Esophagus (tissue), 2 donors: Measurements from ENCODE around the gene SLC16A6. TPM values are rescaled to one million over a fixed set of nuclear protein-coding genes. Genes with fewer than 3 reads are reported as not detected.
A peak's percentile ranks its signal among the peaks of the same experiment; 100 is the strongest.
"Not testable (repeated sequence)": the region's sequence is repeated elsewhere in the genome, so short reads cannot be mapped to it uniquely, and the experiment has no call there.

Source experiments
- H3K27ac ChIP-seq, 2 donors: one replicate each; pipeline ENCODE4 v1.5.1; 2013; ENCODE audit warnings: low read depth in 2 of 2, mild to moderate bottlenecking in 2 of 2, inconsistent platforms in 1 of 2, low read length in 1 of 2, moderate library complexity in 1 of 2
- H3K27me3 ChIP-seq, 2 donors: one replicate each; pipeline ENCODE4 v1.6.1; 2013; ENCODE audit warnings: low read length in 2 of 2, control low read depth in 1 of 2, mild to moderate bottlenecking in 1 of 2; ENCODE audit not compliant: insufficient read depth in 2 of 2, control insufficient read depth in 1 of 2
- H3K36me3 ChIP-seq, 2 donors: one replicate each; pipeline ENCODE4 v1.6.1; 2013; ENCODE audit warnings: low read length in 1 of 2; ENCODE audit not compliant: control insufficient read depth in 2 of 2, insufficient read depth in 2 of 2
- H3K4me1 ChIP-seq, 2 donors: one replicate each; pipeline ENCODE4 v1.6.1; 2013; ENCODE audit warnings: low read length in 1 of 2; ENCODE audit not compliant: control insufficient read depth in 2 of 2, insufficient read depth in 2 of 2
- H3K4me3 ChIP-seq, 2 donors: one replicate each; pipeline ENCODE4 v1.5.1; 2013; ENCODE audit warnings: low read length in 2 of 2, mild to moderate bottlenecking in 2 of 2, low read depth in 1 of 2, moderate library complexity in 1 of 2
- H3K9me3 ChIP-seq, 2 donors: one replicate each; pipeline ENCODE4 v1.6.1; 2013; ENCODE audit warnings: mild to moderate bottlenecking in 2 of 2, low read depth in 1 of 2, low read length in 1 of 2, moderate library complexity in 1 of 2; ENCODE audit not compliant: control insufficient read depth in 2 of 2, insufficient read depth in 1 of 2
- WGBS, 2 donors: extraction: QIAGEN DNeasy Blood & Tissue Kit; methylation state at CpG; one replicate each; pipeline ENCODE4 v1.1.7; 2013; 5-methylcytosine and 5-hydroxymethylcytosine counted together
- polyA plus RNA-seq, 2 donors: library from polyadenylated mRNA; stranded (reverse); fragments of 200-250 nt; gene quantifications; one replicate each; pipeline ENCODE4 v1.2.3, GENCODE V29; 2013
- donor health status: healthy with polysubstance abuse.
- donor health status: Bipolar disorder and iron deficiency.

SLC16A6 gene
- 1 to 10 TPM; 4.0 to 9.7 TPM for polyA plus RNA-seq

- WGBS, 2 donors = 0 to 1% methylated on average over 77 to 95 of the region's 96 CpGs
- peak within 1 kb of the TSS; percentile 57 to 75 for H3K4me3 ChIP-seq
Measured at GRCh38 chr17:68290955-68291835, at the start of gene SLC16A6, which contains the start of gene ARSG. SLC16A6 (minus strand) TSS chr17:68291127; CDS start chr17:68278320, 12,807 bp downstream. ARSG (plus strand) TSS chr17:68291495; CDS start chr17:68307494, 15,999 bp downstream.

GRCh38 chr17:68334393-68334792, 43.5 kb upstream of the SLC16A6 start:
- 89 to 95% methylated on average over 9 of the region's 9 CpGs for WGBS, 2 donors
- no peaks in the 10 kb centered on the region for H3K36me3 ChIP-seq
- H3K4me3 ChIP-seq = no peak overlapping the region
- H3K27ac ChIP-seq = no peak overlapping the region
- no peaks in the 10 kb centered on the region for H3K9me3 ChIP-seq
- H3K4me1 ChIP-seq = no peaks in the 10 kb centered on the region
- H3K27me3 ChIP-seq = no peaks in the 10 kb centered on the region

More at GRCh38 chr17:68290955-68291835, at the start of gene SLC16A6, which contains the start of gene ARSG:
- Histone ChIP-seq H3K36me3 (no peaks in the 10 kb centered on the region), H3K9me3 (no peaks in the 10 kb centered on the region), H3K27me3 (no peaks in the 10 kb centered on the region), H3K27ac (peak within 1 kb of the TSS; percentile 73 to 93), H3K4me1 (peaks cover 0 to 4% of the 10 kb centered on the region in 2 donors)

GRCh38 chr17:68331932-68332331, 41.0 kb upstream of the SLC16A6 start:
- not testable (repeated sequence) for H3K36me3 ChIP-seq
- 96% methylated on average over 12 of the region's 12 CpGs for WGBS, 2 donors

GRCh38 chr17:68329331-68329730, 38.4 kb upstream of the SLC16A6 start:
- Histone ChIP-seq H3K9me3 (no peaks in the 10 kb centered on the region), H3K4me1 (no peaks in the 10 kb centered on the region), H3K27me3 (no peaks in the 10 kb centered on the region), H3K27ac (no peak overlapping the region), H3K36me3 (no peaks in the 10 kb centered on the region), H3K4me3 (no peak overlapping the region)
- WGBS, 2 donors = 93 to 94% methylated on average over 7 of the region's 7 CpGs

More at GRCh38 chr17:68331932-68332331, 41.0 kb upstream of the SLC16A6 start:
- H3K27me3 ChIP-seq, H3K4me1 ChIP-seq, H3K27ac ChIP-seq, H3K4me3 ChIP-seq, H3K9me3 ChIP-seq: not testable (repeated sequence)

GRCh38 chr17:68328676-68329075, 37.7 kb upstream of the SLC16A6 start:
- H3K4me1 ChIP-seq = no peaks in the 10 kb centered on the region
- WGBS, 2 donors = 49 to 57% methylated on average over 4 of the region's 4 CpGs
- no peak overlapping the region for H3K27ac ChIP-seq
- no peaks in the 10 kb centered on the region for H3K27me3 ChIP-seq
- no peaks in the 10 kb centered on the region for H3K9me3 ChIP-seq
- no peaks in the 10 kb centered on the region for H3K36me3 ChIP-seq
- no peak overlapping the region for H3K4me3 ChIP-seq

GRCh38 chr17:68327823-68328557, 37.1 kb upstream of the SLC16A6 start:
- Histone ChIP-seq H3K9me3 (no peaks in the 10 kb centered on the region), H3K36me3 (no peaks in the 10 kb centered on the region), H3K27ac (no peak overlapping the region), H3K27me3 (no peaks in the 10 kb centered on the region), H3K4me3 (no peak overlapping the region), H3K4me1 (no peaks in the 10 kb centered on the region)
- WGBS, 2 donors = 92 to 95% methylated on average over 8 of the region's 8 CpGs

GRCh38 chr17:68326681-68327080, 35.8 kb upstream of the SLC16A6 start:
- Histone ChIP-seq H3K4me3 (no peak overlapping the region), H3K27ac (no peak overlapping the region), H3K36me3 (no peaks in the 10 kb centered on the region), H3K4me1 (no peaks in the 10 kb centered on the region), H3K9me3 (no peaks in the 10 kb centered on the region), H3K27me3 (no peaks in the 10 kb centered on the region)
- 76 to 78% methylated on average over 5 of the region's 5 CpGs for WGBS, 2 donors

- Histone ChIP-seq H3K27me3 (no peaks in the 10 kb centered on the region), H3K27ac (no peak overlapping the region), H3K4me3 (no peak overlapping the region), H3K9me3 (no peaks in the 10 kb centered on the region), H3K4me1 (no peaks in the 10 kb centered on the region), H3K36me3 (no peaks in the 10 kb centered on the region)
- 72 to 86% methylated on average over 5 of the region's 5 CpGs for WGBS, 2 donors
Measured at GRCh38 chr17:68325961-68326360, 35.0 kb upstream of the SLC16A6 start.

GRCh38 chr17:68324654-68325336, 33.9 kb upstream of the SLC16A6 start:
- Histone ChIP-seq H3K4me3 (no peak overlapping the region), H3K36me3 (no peaks in the 10 kb centered on the region), H3K27me3 (no peaks in the 10 kb centered on the region), H3K4me1 (no peaks in the 10 kb centered on the region), H3K27ac (no peak overlapping the region), H3K9me3 (no peaks in the 10 kb centered on the region)
- WGBS, 2 donors = 97 to 98% methylated on average over 8 of the region's 8 CpGs
